ENCODE data around the gene NFATC4. TPM values are rescaled to one million over a fixed set of nuclear protein-coding genes. Genes with fewer than 3 reads are reported as not detected.

NFATC4 gene
- total RNA-seq, 1 donor from 2014 or later = 42.4 TPM

- TF ChIP-seq CTCF (IDR thresholded peaks at IDR 0.05; ENCODE audit: unreplicated experiment) = no peak
- H3K27ac Mint-ChIP-seq (ENCODE audit: unreplicated experiment) = no peak overlapping the region
- H3K9me3 Mint-ChIP-seq (ENCODE audit: unreplicated experiment) = no peaks in the 10 kb centered on the region
- H3K27me3 Mint-ChIP-seq (ENCODE audit: unreplicated experiment) = peaks cover 11% of the 10 kb centered on the region
- peak overlapping the region; percentile 87 for H3K4me3 Mint-ChIP-seq (ENCODE audit: unreplicated experiment)
- H3K4me1 Mint-ChIP-seq (ENCODE audit: unreplicated experiment) = peaks cover 19% of the 10 kb centered on the region
- H3K36me3 Mint-ChIP-seq (ENCODE audit: low read depth, unreplicated experiment) = no peaks in the 10 kb centered on the region
- no peak for DNase-seq (ENCODE audit: low spot score)
These were observed 1.6 kb upstream of the NFATC4 start for GRCh38 chr14:24366413-24366720.

- Mint-ChIP-seq H3K27me3 (ENCODE audit: unreplicated experiment) (peaks cover 9% of the 10 kb centered on the region), H3K4me3 (ENCODE audit: unreplicated experiment) (peak overlapping the region; percentile 91), H3K36me3 (ENCODE audit: low read depth, unreplicated experiment) (no peaks in the 10 kb centered on the region), H3K4me1 (ENCODE audit: unreplicated experiment) (peaks cover 19% of the 10 kb centered on the region), H3K27ac (ENCODE audit: unreplicated experiment) (peak overlapping the region; percentile 92), H3K9me3 (ENCODE audit: unreplicated experiment) (no peaks in the 10 kb centered on the region)
- TF ChIP-seq CTCF (IDR thresholded peaks at IDR 0.05; ENCODE audit: unreplicated experiment) = no peak
- DNase-seq (ENCODE audit: low spot score) = peak; percentile 74
These were observed 1.1 kb upstream of the NFATC4 start for GRCh38 chr14:24366721-24367513.

GRCh38 chr14:24368212-24368561 is 203 bp downstream of the NFATC4 start:
- TF ChIP-seq CTCF (IDR thresholded peaks at IDR 0.05; ENCODE audit: unreplicated experiment) = no peak
- peaks cover 19% of the 10 kb centered on the region for H3K4me1 Mint-ChIP-seq (ENCODE audit: unreplicated experiment)
- peaks cover 9% of the 10 kb centered on the region for H3K27me3 Mint-ChIP-seq (ENCODE audit: unreplicated experiment)
- H3K9me3 Mint-ChIP-seq (ENCODE audit: unreplicated experiment) = no peaks in the 10 kb centered on the region
- no peaks in the 10 kb centered on the region for H3K36me3 Mint-ChIP-seq (ENCODE audit: low read depth, unreplicated experiment)
- no peak overlapping the region for H3K27ac Mint-ChIP-seq (ENCODE audit: unreplicated experiment)
- peak overlapping the region; percentile 91 for H3K4me3 Mint-ChIP-seq (ENCODE audit: unreplicated experiment)
- DNase-seq (ENCODE audit: low spot score) = no peak

GRCh38 chr14:24368562-24369252 is 723 bp downstream of the NFATC4 start:
- Mint-ChIP-seq H3K27me3 (ENCODE audit: unreplicated experiment) (peaks cover 9% of the 10 kb centered on the region), H3K4me3 (ENCODE audit: unreplicated experiment) (peak overlapping the region; percentile 91), H3K9me3 (ENCODE audit: unreplicated experiment) (no peaks in the 10 kb centered on the region), H3K36me3 (ENCODE audit: low read depth, unreplicated experiment) (no peaks in the 10 kb centered on the region), H3K4me1 (ENCODE audit: unreplicated experiment) (peaks cover 19% of the 10 kb centered on the region), H3K27ac (ENCODE audit: unreplicated experiment) (no peak overlapping the region)
- no peak for TF ChIP-seq CTCF (IDR thresholded peaks at IDR 0.05; ENCODE audit: unreplicated experiment)
- peak; percentile 41 for DNase-seq (ENCODE audit: low spot score)

GRCh38 chr14:24369463-24369862 is 1.5 kb downstream of the NFATC4 start:
- Mint-ChIP-seq H3K27ac (ENCODE audit: unreplicated experiment) (no peak overlapping the region), H3K36me3 (ENCODE audit: low read depth, unreplicated experiment) (no peaks in the 10 kb centered on the region), H3K27me3 (ENCODE audit: unreplicated experiment) (peaks cover 9% of the 10 kb centered on the region), H3K9me3 (ENCODE audit: unreplicated experiment) (no peaks in the 10 kb centered on the region), H3K4me3 (ENCODE audit: unreplicated experiment) (peak overlapping the region; percentile 77), H3K4me1 (ENCODE audit: unreplicated experiment) (peaks cover 19% of the 10 kb centered on the region)
- TF ChIP-seq CTCF (IDR thresholded peaks at IDR 0.05; ENCODE audit: unreplicated experiment) = no peak
- DNase-seq (ENCODE audit: low spot score) = no peak
